ENCODE results near the gene CALR3. TPM values are rescaled to one million over a fixed set of nuclear protein-coding genes. Genes with fewer than 3 reads are reported as not detected.

CALR3 gene
- polyA plus RNA-seq, 1 donor from 2014 or later: not detected

DNA sequence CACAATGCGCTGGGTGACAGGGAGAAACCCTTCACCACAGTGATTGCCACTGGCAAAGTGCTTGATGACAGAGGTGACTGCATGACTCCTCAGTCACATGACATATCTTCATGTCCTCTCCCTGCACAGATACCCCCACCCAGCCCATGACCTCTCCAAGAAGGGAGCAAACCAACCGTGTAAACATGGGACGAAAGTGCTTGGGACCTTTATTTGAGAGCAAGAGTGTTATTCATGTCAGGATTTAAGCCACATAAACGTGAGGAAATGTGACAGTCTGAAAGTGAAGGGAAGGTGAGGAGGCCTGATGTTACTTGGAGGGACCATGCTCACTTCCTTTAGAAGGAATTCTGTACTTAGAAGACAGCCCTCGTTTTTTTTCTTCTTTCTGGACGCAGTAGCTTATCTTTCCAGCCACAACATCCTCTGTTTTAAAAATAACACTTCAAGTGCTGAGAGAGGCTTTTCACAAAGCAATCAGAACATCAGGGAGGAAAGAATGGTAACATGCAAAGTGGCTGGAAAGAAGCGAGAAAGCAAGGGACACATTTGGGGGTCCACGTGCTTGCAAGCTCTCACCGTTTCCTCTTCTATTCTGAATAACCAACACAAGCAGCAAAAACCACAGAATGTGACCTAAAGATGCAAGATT lies 59.8 kb downstream of the CALR3 start:
- Histone ChIP-seq H3K27ac (ENCODE audit: low read length) (no peak overlapping the region), H3K36me3 (ENCODE audit: insufficient read depth, low read length) (no peaks in the 10 kb centered on the region), H3K4me2 (ENCODE audit: low read length) (no peak overlapping the region), H3K79me2 (replicated peaks; ENCODE audit: insufficient read depth, low read length) (no peaks in the 10 kb centered on the region), H4K20me1 (ENCODE audit: insufficient read depth) (no peaks in the 10 kb centered on the region), H2AFZ (ENCODE audit: low read depth, low read length) (no peak overlapping the region), H3K9me2 (ENCODE audit: insufficient read depth, low read length) (no peaks in the 10 kb centered on the region), H3F3A (ENCODE audit: insufficient read depth, low read length, poor library complexity, severe bottlenecking) (no peaks in the 10 kb centered on the region), H3K4me3 (ENCODE audit: low read length) (no peak overlapping the region), H3K9ac (ENCODE audit: low read length) (no peak overlapping the region), H3K9me3 (ENCODE audit: low read length) (no peaks in the 10 kb centered on the region), H3K27me3 (ENCODE audit: insufficient read depth, low read depth, low read length) (no peaks in the 10 kb centered on the region)
- no peak for TF ChIP-seq REST (IDR thresholded peaks at IDR 0.05; ENCODE audit: borderline replicate concordance)
- no peak for TF ChIP-seq CTCF (IDR thresholded peaks at IDR 0.05; ENCODE audit: poor library complexity, severe bottlenecking)
- no peak for TF ChIP-seq RAD21 (conservative IDR thresholded peaks at IDR 0.05)
- TF ChIP-seq SMC3 (conservative IDR thresholded peaks at IDR 0.05; ENCODE audit: poor library complexity): no peak
- TF ChIP-seq TAF1 (IDR thresholded peaks at IDR 0.05; ENCODE audit: low read depth): no peak
- TF ChIP-seq POLR2AphosphoS5 (IDR thresholded peaks at IDR 0.05): no peak
- no peak for TF ChIP-seq EP300 (conservative IDR thresholded peaks at IDR 0.05; ENCODE audit: poor library complexity, severe bottlenecking)

GRCh38 chr19:16435238-16435917 lies 60.6 kb downstream of the CALR3 start:
- Histone ChIP-seq H3K9me3 (ENCODE audit: low read length) (no peaks in the 10 kb centered on the region), H3K36me3 (ENCODE audit: insufficient read depth, low read length) (no peaks in the 10 kb centered on the region), H3K4me2 (ENCODE audit: low read length) (no peak overlapping the region)

DNA sequence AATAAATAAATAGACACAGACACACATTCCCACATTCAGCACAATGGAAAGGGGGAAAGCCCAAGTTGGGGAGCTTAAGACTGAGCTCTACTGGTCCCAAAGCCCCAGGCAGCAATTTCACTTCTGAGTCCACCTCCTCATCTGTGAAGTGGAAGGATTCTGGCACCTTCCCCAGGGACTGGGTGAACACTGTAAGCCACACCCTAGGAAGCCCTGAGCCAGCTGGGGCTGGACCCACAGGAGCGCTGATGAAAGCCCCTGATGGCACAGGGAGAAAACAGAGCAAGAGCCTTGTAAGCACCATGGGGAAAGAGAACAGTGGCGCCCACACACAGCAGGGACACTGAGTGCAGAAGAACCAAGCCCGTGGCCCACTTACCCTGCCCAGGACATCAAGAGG lies 62.0 kb downstream of the CALR3 start:
- Histone ChIP-seq H3K9me2 (ENCODE audit: insufficient read depth, low read length) (no peaks in the 10 kb centered on the region), H4K20me1 (ENCODE audit: insufficient read depth) (no peaks in the 10 kb centered on the region), H3K4me3 (ENCODE audit: low read length) (no peak overlapping the region), H3K4me2 (ENCODE audit: low read length) (no peak overlapping the region), H3K9ac (ENCODE audit: low read length) (no peak overlapping the region), H3F3A (ENCODE audit: insufficient read depth, low read length, poor library complexity, severe bottlenecking) (no peaks in the 10 kb centered on the region), H3K9me3 (ENCODE audit: low read length) (no peaks in the 10 kb centered on the region), H3K36me3 (ENCODE audit: insufficient read depth, low read length) (no peaks in the 10 kb centered on the region), H3K27me3 (ENCODE audit: insufficient read depth, low read depth, low read length) (no peaks in the 10 kb centered on the region), H2AFZ (ENCODE audit: low read depth, low read length) (no peak overlapping the region), H3K27ac (ENCODE audit: low read length) (no peak overlapping the region), H3K79me2 (replicated peaks; ENCODE audit: insufficient read depth, low read length) (no peaks in the 10 kb centered on the region)
- TF ChIP-seq POLR2AphosphoS5 (IDR thresholded peaks at IDR 0.05): no peak
- no peak for TF ChIP-seq CTCF (IDR thresholded peaks at IDR 0.05; ENCODE audit: poor library complexity, severe bottlenecking)
- TF ChIP-seq EZH2 (IDR thresholded peaks at IDR 0.05; ENCODE audit: borderline replicate concordance, insufficient read depth, low read length, poor library complexity, severe bottlenecking): no peak
- no peak for TF ChIP-seq TAF1 (IDR thresholded peaks at IDR 0.05; ENCODE audit: low read depth)
- no peak for TF ChIP-seq RAD21 (conservative IDR thresholded peaks at IDR 0.05)
- TF ChIP-seq REST (IDR thresholded peaks at IDR 0.05; ENCODE audit: borderline replicate concordance): no peak
- no peak for TF ChIP-seq EP300 (conservative IDR thresholded peaks at IDR 0.05; ENCODE audit: poor library complexity, severe bottlenecking)

More at GRCh38 chr19:16435238-16435917, 60.6 kb downstream of the CALR3 start:
- Histone ChIP-seq H3K27me3 (ENCODE audit: insufficient read depth, low read depth, low read length) (no peaks in the 10 kb centered on the region), H3K9ac (ENCODE audit: low read length) (no peak overlapping the region), H3F3A (ENCODE audit: insufficient read depth, low read length, poor library complexity, severe bottlenecking) (no peaks in the 10 kb centered on the region), H3K27ac (ENCODE audit: low read length) (no peak overlapping the region), H3K79me2 (replicated peaks; ENCODE audit: insufficient read depth, low read length) (no peaks in the 10 kb centered on the region), H3K4me3 (ENCODE audit: low read length) (no peak overlapping the region), H3K9me2 (ENCODE audit: insufficient read depth, low read length) (no peaks in the 10 kb centered on the region), H4K20me1 (ENCODE audit: insufficient read depth) (no peaks in the 10 kb centered on the region), H2AFZ (ENCODE audit: low read depth, low read length) (no peak overlapping the region)
- TF ChIP-seq POLR2AphosphoS5 (IDR thresholded peaks at IDR 0.05) (no peak), EP300 (conservative IDR thresholded peaks at IDR 0.05; ENCODE audit: poor library complexity, severe bottlenecking) (no peak)

All from neural cell (in vitro differentiated cells).